ENCODE data around the gene PTPRK. TPM values are rescaled to one million over a fixed set of nuclear protein-coding genes. Genes with fewer than 3 reads are reported as not detected.

Gene PTPRK
- total and polyA plus RNA-seq, 2 of the 13 experiments (the other 11 are each of a cell fraction or from before 2014, with no cell fraction given), result 43.6 to 98.3 TPM

- ATAC-seq, result no peak
Measured at GRCh38 chr6:128316258-128316929, 204.0 kb downstream of the PTPRK start.

GRCh38 chr6:128314190-128314589 lies 206.2 kb downstream of the PTPRK start:
- Histone ChIP-seq H3K4me1 (ENCODE audit: insufficient read depth, low read length) (no peaks in the 10 kb centered on the region), H3K4me2 (ENCODE audit: low read depth, low read length) (no peak overlapping the region), H3K27ac (ENCODE audit: extremely low read length, insufficient read depth, low read length) (no peak overlapping the region), H4K20me1 (ENCODE audit: insufficient read depth, low read length) (0 out of 2 replicates have a peak, but pooled peaks cover 3% of the 10 kb centered on the region), H3K4me3 (replicated peaks in 1 of 3; ENCODE audit: insufficient read depth in 1 of 3, low read depth in 2 of 3, low read length in 3 of 3) (no peak overlapping the region), H3K79me2 (ENCODE audit: insufficient read depth, low read length) (peaks cover 22% of the 10 kb centered on the region), H3K9me3 (ENCODE audit: low read length) (no peaks in the 10 kb centered on the region), H3K36me3 (replicated peaks in 1 of 2; ENCODE audit: control insufficient read depth in 1 of 2, insufficient read depth in 2 of 2, low read length in 2 of 2) (peaks cover 0 to 7% of the 10 kb centered on the region in 2 experiments; a peak in 4 of 5 replicates), H2AFZ (ENCODE audit: low read length) (no peak overlapping the region), H3K9ac (ENCODE audit: insufficient read depth, low read depth, low read length) (no peak overlapping the region), H3K27me3 (ENCODE audit: control insufficient read depth in 1 of 2, insufficient read depth in 2 of 2, low read length in 2 of 2) (no peaks in the 10 kb centered on the region)
- in situ Hi-C loops (cut with HindIII; ENCODE audit: extremely low pct_ligation_motif_present, low pct_unique_long_range_greater_than_20kb), result no loop called here
- FAIRE-seq (no peak), DNase-seq (ENCODE audit: low spot score) (no peak), ATAC-seq (no peak)
- POLR2A ChIA-PET, result no interaction called here
- CTCF ChIA-PET (ENCODE audit: low intra/inter-chr PET ratio, low total read pairs), result no interaction called here
- intact Hi-C loops (cut with micrococcal nuclease; ENCODE audit: unreplicated experiment), result no loop called here
- BruUV-seq (replicated peaks), result TSS peak; percentile 1
- TF ChIP-seq SIN3B (IDR thresholded peaks at IDR 0.05; ENCODE audit: low read length), result no peak
- TF ChIP-seq ZNF775 (CRISPR knock-in tag; IDR thresholded peaks at IDR 0.05; ENCODE audit: borderline replicate concordance), result no peak
- TF ChIP-seq PRDM4 (CRISPR knock-in tag; IDR thresholded peaks at IDR 0.05; ENCODE audit: borderline replicate concordance), result no peak
- TF ChIP-seq TRAFD1 (CRISPR knock-in tag; IDR thresholded peaks at IDR 0.05; ENCODE audit: borderline replicate concordance), result no peak
- no peak for TF ChIP-seq ZNF10 (CRISPR knock-in tag; IDR thresholded peaks at IDR 0.05; ENCODE audit: borderline replicate concordance, low read depth)
- TF ChIP-seq ZNF768 (CRISPR knock-in tag; IDR thresholded peaks at IDR 0.05), result no peak
- no peak for TF ChIP-seq HDAC6 (IDR thresholded peaks at IDR 0.05; ENCODE audit: low read depth, low read length)
- no peak for TF ChIP-seq ZBTB25 (CRISPR knock-in tag; IDR thresholded peaks at IDR 0.05)
- no peak for TF ChIP-seq THAP11 (CRISPR knock-in tag; IDR thresholded peaks at IDR 0.05)

More at GRCh38 chr6:128316258-128316929, 204.0 kb downstream of the PTPRK start:
- TF ChIP-seq ZIK1 (CRISPR knock-in tag; IDR thresholded peaks at IDR 0.05; ENCODE audit: borderline replicate concordance, low read depth) (no peak), SPEN (CRISPR knock-in tag; IDR thresholded peaks at IDR 0.05; ENCODE audit: low read depth) (no peak), SP140L (CRISPR knock-in tag; IDR thresholded peaks at IDR 0.05; ENCODE audit: borderline replicate concordance) (no peak), JUNB (CRISPR knock-in tag; IDR thresholded peaks at IDR 0.05; ENCODE audit: borderline replicate concordance) (no peak), FOXO1 (CRISPR knock-in tag; IDR thresholded peaks at IDR 0.05) (no peak), AHR (CRISPR knock-in tag; IDR thresholded peaks at IDR 0.05) (no peak), YEATS4 (CRISPR knock-in tag; IDR thresholded peaks at IDR 0.05; ENCODE audit: borderline replicate concordance) (no peak), NFYB (CRISPR knock-in tag; IDR thresholded peaks at IDR 0.05) (no peak), ZSCAN30 (CRISPR knock-in tag; IDR thresholded peaks at IDR 0.05) (no peak), GTF3A (CRISPR knock-in tag; conservative IDR thresholded peaks at IDR 0.05) (no peak)
- WGBS (ENCODE audit: low lambda C conversion rate), result 97% methylated on average over 8 of the region's 8 CpGs
- Histone ChIP-seq H3K9me3 (ENCODE audit: low read length) (no peaks in the 10 kb centered on the region), H3K79me2 (ENCODE audit: insufficient read depth, low read length) (peaks cover 19% of the 10 kb centered on the region), H3K36me3 (replicated peaks in 1 of 2; ENCODE audit: control insufficient read depth in 1 of 2, insufficient read depth in 2 of 2, low read length in 2 of 2) (peaks cover 3 to 10% of the 10 kb centered on the region in 2 experiments; a peak in 4 of 5 replicates), H3K4me1 (ENCODE audit: insufficient read depth, low read length) (no peaks in the 10 kb centered on the region), H4K20me1 (ENCODE audit: insufficient read depth, low read length) (0 out of 2 replicates have a peak, but pooled peaks cover 3% of the 10 kb centered on the region), H3K27me3 (ENCODE audit: control insufficient read depth in 1 of 2, insufficient read depth in 2 of 2, low read length in 2 of 2) (no peaks in the 10 kb centered on the region), H3K27ac (ENCODE audit: extremely low read length, insufficient read depth, low read length) (no peak overlapping the region), H3K4me3 (replicated peaks in 1 of 3; ENCODE audit: insufficient read depth in 1 of 3, low read depth in 2 of 3, low read length in 3 of 3) (no peak overlapping the region), H3K9ac (ENCODE audit: insufficient read depth, low read depth, low read length) (no peak overlapping the region), H2AFZ (ENCODE audit: low read length) (no peak overlapping the region), H3K4me2 (ENCODE audit: low read depth, low read length) (no peak overlapping the region)
- no TSS peak for BruUV-seq (replicated peaks)
- ChIA-PET POLR2A (no interaction called here), CTCF (ENCODE audit: low intra/inter-chr PET ratio, low total read pairs) (no interaction called here)
- FAIRE-seq, result no peak
- intact Hi-C loops (cut with micrococcal nuclease; ENCODE audit: unreplicated experiment), result no loop called here
- no peak for DNase-seq (ENCODE audit: low spot score)
- in situ Hi-C loops (cut with HindIII; ENCODE audit: extremely low pct_ligation_motif_present, low pct_unique_long_range_greater_than_20kb), result no loop called here

Data from HepG2 (cell line).